Neural cell (in vitro differentiated cells): Measurements from ENCODE around the gene B3GNT5. TPM values are rescaled to one million over a fixed set of nuclear protein-coding genes. Genes with fewer than 3 reads are reported as not detected.

Experiments
- H2AFZ ChIP-seq: fragments of 200-600, 300-800 bp; sonication (generic), shearing (Covaris generic); 2 replicates; pipeline ENCODE4 v1.6.0; 2014; ENCODE audit warnings: low read depth, mild to moderate bottlenecking, antibody characterized with exemption, low read length, moderate library complexity
- H3F3A ChIP-seq: fragments of 200-600 bp; shearing (Covaris generic); 2 replicates; pipeline ENCODE4 v1.6.1; 2016; ENCODE audit warnings: mild to moderate bottlenecking, moderate library complexity, mixed read lengths, antibody characterized with exemption, low read length; ENCODE audit not compliant: insufficient read depth, poor library complexity, severe bottlenecking
- H3K27ac ChIP-seq: fragments of 200-600, 300-800 bp; sonication (generic), shearing (Covaris generic); 2 replicates; pipeline ENCODE4 v1.5.1; 2014; ENCODE audit warnings: mild to moderate bottlenecking, low read length, moderate library complexity
- H3K27me3 ChIP-seq: fragments of 300-800, 200-600 bp; sonication (generic), shearing (Covaris generic); 2 replicates; pipeline ENCODE4 v1.6.0; 2014; ENCODE audit warnings: mild to moderate bottlenecking, low read depth, low read length, moderate library complexity; ENCODE audit not compliant: insufficient read depth
- H3K36me3 ChIP-seq: fragments of 300-800, 200-600 bp; sonication (generic), shearing (Covaris generic); 2 replicates; pipeline ENCODE4 v1.5.1; 2014; ENCODE audit warnings: mild to moderate bottlenecking, antibody characterized with exemption, low read length, moderate library complexity; ENCODE audit not compliant: insufficient read depth
- H3K4me2 ChIP-seq: fragments of 300-800, 200-600 bp; sonication (generic), shearing (Covaris generic); 2 replicates; pipeline ENCODE4 v1.6.0; 2014; ENCODE audit warnings: mild to moderate bottlenecking, low read length
- H3K4me3 ChIP-seq: fragments of 300-800, 200-600 bp; sonication (generic), shearing (Covaris generic); 2 replicates; pipeline ENCODE4 v1.5.1; 2014; ENCODE audit warnings: mild to moderate bottlenecking, low read length, moderate library complexity
- H3K79me2 ChIP-seq: fragments of 200-600 bp; shearing (Covaris generic); replicated peaks from 2 replicates; pipeline ENCODE4 v1.6.0; 2014; ENCODE audit warnings: mild to moderate bottlenecking, low read length, moderate library complexity; ENCODE audit not compliant: insufficient read depth
- H3K9ac ChIP-seq: fragments of 300-800, 200-600 bp; sonication (generic), shearing (Covaris generic); 2 replicates; pipeline ENCODE4 v1.6.1; 2016; ENCODE audit warnings: mild to moderate bottlenecking, low read length, mixed read lengths
- H3K9me2 ChIP-seq: fragments of 200-600 bp; shearing (Covaris generic); 2 replicates; pipeline ENCODE4 v1.6.1; 2016; ENCODE audit warnings: mild to moderate bottlenecking, low read length, mixed read lengths; ENCODE audit not compliant: insufficient read depth
- H3K9me3 ChIP-seq: fragments of 200-600, 300-800 bp; sonication (generic), shearing (Covaris generic); 2 replicates; pipeline ENCODE4 v1.6.1; 2016; ENCODE audit warnings: mild to moderate bottlenecking, mixed run types, low read length, moderate library complexity, mixed read lengths
- H4K20me1 ChIP-seq: fragments of 200-600 bp; shearing (Covaris generic); 2 replicates; pipeline ENCODE4 v1.6.1; 2016; ENCODE audit warnings: mild to moderate bottlenecking, mixed run types; ENCODE audit not compliant: insufficient read depth
- EP300 ChIP-seq: fragments of 450-650 bp; conservative IDR thresholded peaks from 2 replicates; pipeline ENCODE4 v1.6.1; 2014; ENCODE audit warnings: antibody characterized with exemption, mild to moderate bottlenecking, moderate library complexity; ENCODE audit not compliant: poor library complexity, severe bottlenecking
- EZH2 ChIP-seq: fragments of 200-600, 300-800 bp; shearing (Covaris generic), sonication (generic); IDR thresholded peaks from 2 replicates; pipeline ENCODE4 v1.6.1; 2014; ENCODE audit warnings: antibody characterized with exemption, low read length, borderline replicate concordance, mild to moderate bottlenecking; ENCODE audit not compliant: insufficient read depth, poor library complexity, severe bottlenecking
- MXI1 ChIP-seq: fragments of 450-650 bp; conservative IDR thresholded peaks from 2 replicates; pipeline ENCODE4 v1.6.1; 2014; ENCODE audit warnings: antibody characterized with exemption, mild to moderate bottlenecking; ENCODE audit not compliant: poor library complexity, severe bottlenecking
- POLR2AphosphoS5 ChIP-seq: IDR thresholded peaks from 2 replicates; pipeline ENCODE4 v1.6.1; 2012
- RAD21 ChIP-seq: fragments of 450-650 bp; conservative IDR thresholded peaks from 2 replicates; pipeline ENCODE4 v1.6.1; 2014; ENCODE audit warnings: antibody characterized with exemption, mild to moderate bottlenecking, moderate library complexity
- REST ChIP-seq: IDR thresholded peaks from 2 replicates; pipeline ENCODE4 v1.6.1; 2012; ENCODE audit warnings: borderline replicate concordance
- SMC3 ChIP-seq: fragments of 450-650 bp; conservative IDR thresholded peaks from 2 replicates; pipeline ENCODE4 v1.6.1; 2014; ENCODE audit warnings: antibody characterized with exemption, mild to moderate bottlenecking, moderate library complexity; ENCODE audit not compliant: poor library complexity
- TAF1 ChIP-seq: IDR thresholded peaks from 2 replicates; pipeline ENCODE4 v1.6.1; 2012; ENCODE audit warnings: low read depth
- polyA plus RNA-seq: library from polyadenylated mRNA; depleted of rRNA; stranded (reverse); fragments of >200 nt; gene quantifications from 2 replicates; pipeline ENCODE4 v1.2.3, GENCODE V29; 2014
- TF ChIP-seq, protein P1 (sequence below): fragments of 450-650 bp; IDR thresholded peaks from 2 replicates; pipeline ENCODE4 v1.5.1; 2014; ENCODE audit warnings: antibody characterized with exemption, mild to moderate bottlenecking, moderate library complexity; ENCODE audit not compliant: poor library complexity, severe bottlenecking

The B3GNT5 gene
- polyA plus RNA-seq, 1 donor from 2014 or later, result 6.1 TPM

DNA sequence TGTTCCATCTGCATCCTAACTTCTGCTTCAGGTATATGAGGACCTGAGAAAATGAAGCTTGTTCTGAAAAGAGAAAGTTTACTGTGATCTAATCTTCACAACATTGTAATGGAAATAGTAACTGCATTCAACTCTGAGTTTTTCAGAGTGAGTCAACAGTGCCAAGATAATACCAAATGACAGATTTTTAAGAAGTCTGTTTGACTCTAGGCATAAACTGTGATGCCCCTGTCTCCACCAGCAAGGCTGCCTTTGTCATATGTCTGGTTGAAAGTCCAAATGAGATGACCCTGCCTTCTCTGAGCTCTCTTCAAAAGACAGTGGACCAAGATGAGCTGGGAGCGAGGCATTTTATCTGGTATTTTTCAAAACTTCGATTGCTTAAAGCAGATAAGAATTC is 44.8 kb upstream of the B3GNT5 start:
- Histone ChIP-seq H3K27me3 (no peaks in the 10 kb centered on the region), H3K9me3 (no peaks in the 10 kb centered on the region), H3K27ac (no peak overlapping the region), H3F3A (no peaks in the 10 kb centered on the region), H3K4me2 (no peak overlapping the region), H3K9me2 (no peaks in the 10 kb centered on the region), H4K20me1 (no peaks in the 10 kb centered on the region), H2AFZ (no peak overlapping the region), H3K9ac (no peak overlapping the region), H3K4me3 (no peak overlapping the region), H3K36me3 (no peaks in the 10 kb centered on the region), H3K79me2 (no peaks in the 10 kb centered on the region)
- no peak for TF ChIP-seq SMC3
- TF ChIP-seq RAD21, result no peak
- no peak for TF ChIP-seq EZH2
- TF ChIP-seq POLR2AphosphoS5, result no peak
- no peak for TF ChIP-seq EP300
- TF ChIP-seq, protein P1, sequence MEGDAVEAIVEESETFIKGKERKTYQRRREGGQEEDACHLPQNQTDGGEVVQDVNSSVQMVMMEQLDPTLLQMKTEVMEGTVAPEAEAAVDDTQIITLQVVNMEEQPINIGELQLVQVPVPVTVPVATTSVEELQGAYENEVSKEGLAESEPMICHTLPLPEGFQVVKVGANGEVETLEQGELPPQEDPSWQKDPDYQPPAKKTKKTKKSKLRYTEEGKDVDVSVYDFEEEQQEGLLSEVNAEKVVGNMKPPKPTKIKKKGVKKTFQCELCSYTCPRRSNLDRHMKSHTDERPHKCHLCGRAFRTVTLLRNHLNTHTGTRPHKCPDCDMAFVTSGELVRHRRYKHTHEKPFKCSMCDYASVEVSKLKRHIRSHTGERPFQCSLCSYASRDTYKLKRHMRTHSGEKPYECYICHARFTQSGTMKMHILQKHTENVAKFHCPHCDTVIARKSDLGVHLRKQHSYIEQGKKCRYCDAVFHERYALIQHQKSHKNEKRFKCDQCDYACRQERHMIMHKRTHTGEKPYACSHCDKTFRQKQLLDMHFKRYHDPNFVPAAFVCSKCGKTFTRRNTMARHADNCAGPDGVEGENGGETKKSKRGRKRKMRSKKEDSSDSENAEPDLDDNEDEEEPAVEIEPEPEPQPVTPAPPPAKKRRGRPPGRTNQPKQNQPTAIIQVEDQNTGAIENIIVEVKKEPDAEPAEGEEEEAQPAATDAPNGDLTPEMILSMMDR, result no peak
- no peak for TF ChIP-seq REST
- TF ChIP-seq TAF1, result no peak
- no peak for TF ChIP-seq MXI1

DNA sequence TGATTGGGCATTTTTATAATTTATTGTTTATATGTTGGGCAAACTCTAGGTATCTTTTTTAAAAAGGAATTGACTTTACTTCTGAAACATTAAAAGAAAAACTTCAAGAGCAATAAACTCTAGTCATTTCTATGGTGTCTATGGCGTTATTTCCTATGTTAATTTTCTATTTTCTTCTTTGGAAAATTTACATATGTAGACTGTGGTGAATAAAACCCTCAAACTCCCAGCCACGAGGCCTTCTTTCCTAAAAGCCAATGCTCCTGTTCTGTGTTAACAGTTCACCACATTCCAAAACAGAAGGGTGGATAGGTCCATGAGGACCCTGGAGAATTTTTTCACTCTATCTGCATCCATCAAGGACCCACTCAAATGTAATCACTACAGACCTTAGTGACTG is 44.3 kb upstream of the B3GNT5 start:
- Histone ChIP-seq H2AFZ (no peak overlapping the region), H3K4me2 (no peak overlapping the region), H3K27me3 (no peaks in the 10 kb centered on the region), H4K20me1 (no peaks in the 10 kb centered on the region), H3K9me2 (no peaks in the 10 kb centered on the region), H3K4me3 (no peak overlapping the region), H3K27ac (no peak overlapping the region), H3K9ac (no peak overlapping the region), H3F3A (no peaks in the 10 kb centered on the region), H3K36me3 (no peaks in the 10 kb centered on the region), H3K79me2 (no peaks in the 10 kb centered on the region), H3K9me3 (no peaks in the 10 kb centered on the region)
- no peak for TF ChIP-seq EP300
- no peak for TF ChIP-seq MXI1
- no peak for TF ChIP-seq TAF1
- no peak for TF ChIP-seq RAD21
- TF ChIP-seq, protein P1, result no peak
